GM06990 (cell line): ENCODE results near the gene PTPRE.

Experiments used
- DNase-seq: peaks from one replicate; pipeline ENCODE4 v3.0.0-alpha.2; 2011; ENCODE audit not compliant: insufficient read length; ENCODE audit errors: extremely low read depth
- H3K27me3 ChIP-seq: replicated peaks from 2 replicates; pipeline ENCODE4 v1.6.0; 2011; ENCODE audit warnings: low read length; ENCODE audit not compliant: control insufficient read depth, insufficient read depth
- H3K36me3 ChIP-seq: 2 replicates; pipeline ENCODE4 v1.5.1; 2011; ENCODE audit warnings: low read length; ENCODE audit not compliant: control insufficient read depth, insufficient read depth
- H3K4me3 ChIP-seq: replicated peaks from 2 replicates; pipeline ENCODE4 v1.5.1; 2011; ENCODE audit warnings: low read depth, mild to moderate bottlenecking, control low read depth, low read length
- TF ChIP-seq, protein P1 (sequence below): IDR thresholded peaks from 2 replicates; pipeline ENCODE4 v1.5.1; 2011; ENCODE audit warnings: low read length, control low read depth, mild to moderate bottlenecking, inconsistent platforms; ENCODE audit not compliant: insufficient read depth, poor library complexity, severe bottlenecking

PTPRE gene, protein sequence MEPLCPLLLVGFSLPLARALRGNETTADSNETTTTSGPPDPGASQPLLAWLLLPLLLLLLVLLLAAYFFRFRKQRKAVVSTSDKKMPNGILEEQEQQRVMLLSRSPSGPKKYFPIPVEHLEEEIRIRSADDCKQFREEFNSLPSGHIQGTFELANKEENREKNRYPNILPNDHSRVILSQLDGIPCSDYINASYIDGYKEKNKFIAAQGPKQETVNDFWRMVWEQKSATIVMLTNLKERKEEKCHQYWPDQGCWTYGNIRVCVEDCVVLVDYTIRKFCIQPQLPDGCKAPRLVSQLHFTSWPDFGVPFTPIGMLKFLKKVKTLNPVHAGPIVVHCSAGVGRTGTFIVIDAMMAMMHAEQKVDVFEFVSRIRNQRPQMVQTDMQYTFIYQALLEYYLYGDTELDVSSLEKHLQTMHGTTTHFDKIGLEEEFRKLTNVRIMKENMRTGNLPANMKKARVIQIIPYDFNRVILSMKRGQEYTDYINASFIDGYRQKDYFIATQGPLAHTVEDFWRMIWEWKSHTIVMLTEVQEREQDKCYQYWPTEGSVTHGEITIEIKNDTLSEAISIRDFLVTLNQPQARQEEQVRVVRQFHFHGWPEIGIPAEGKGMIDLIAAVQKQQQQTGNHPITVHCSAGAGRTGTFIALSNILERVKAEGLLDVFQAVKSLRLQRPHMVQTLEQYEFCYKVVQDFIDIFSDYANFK

DNA sequence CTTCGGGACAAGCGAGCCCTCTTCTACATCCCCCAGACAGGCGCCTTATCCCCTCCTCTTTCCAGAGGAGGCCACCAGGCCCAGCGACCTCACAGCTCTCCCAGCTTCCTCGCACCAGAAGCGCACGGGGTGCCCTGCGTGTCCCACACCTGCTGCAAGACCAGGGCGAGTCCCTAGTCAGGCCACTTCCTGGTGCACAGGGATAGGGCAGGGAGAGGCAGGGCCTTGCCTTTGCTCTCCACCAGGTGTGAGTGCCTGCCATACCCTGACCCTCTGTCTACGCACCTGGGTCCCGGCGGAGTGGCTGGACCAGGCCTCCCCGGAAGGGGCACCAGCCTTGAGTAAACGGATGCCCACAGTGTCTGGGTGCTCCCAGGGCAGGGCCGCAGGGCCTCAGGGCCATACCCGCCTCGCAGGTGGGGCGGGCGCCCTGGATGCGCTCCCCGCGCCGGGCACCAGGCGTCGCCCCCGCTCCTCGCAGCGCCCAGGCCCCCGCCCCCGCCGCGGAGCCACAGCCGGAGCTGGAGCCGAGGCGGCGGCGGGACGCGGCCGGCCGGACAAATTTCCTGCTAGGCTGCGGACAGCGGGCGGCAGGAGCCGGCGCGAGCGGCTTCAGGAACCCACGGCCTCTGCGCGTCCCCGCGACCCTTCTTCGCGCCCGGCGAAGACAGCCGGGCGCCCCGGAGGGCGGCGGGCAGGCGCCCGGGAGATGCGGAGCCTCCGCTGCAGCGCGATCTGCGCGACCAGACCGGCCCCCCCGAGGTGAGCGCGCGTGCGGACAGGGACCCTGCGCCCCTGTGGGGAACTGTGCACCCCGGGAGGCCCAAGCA is at the start of gene PTPRE:
TSS of gene PTPRE (plus strand) at position 556 of the 830 bp plus-strand sequence. CDS start 133,779 bp downstream, outside the sequence.
- Histone ChIP-seq H3K27me3 (peaks cover 2% of the 10 kb centered on the region), H3K36me3 (no peaks in the 10 kb centered on the region), H3K4me3 (no peak within 1 kb of the TSS)
- DNase-seq, result peak; percentile 45
- TF ChIP-seq, protein P1, sequence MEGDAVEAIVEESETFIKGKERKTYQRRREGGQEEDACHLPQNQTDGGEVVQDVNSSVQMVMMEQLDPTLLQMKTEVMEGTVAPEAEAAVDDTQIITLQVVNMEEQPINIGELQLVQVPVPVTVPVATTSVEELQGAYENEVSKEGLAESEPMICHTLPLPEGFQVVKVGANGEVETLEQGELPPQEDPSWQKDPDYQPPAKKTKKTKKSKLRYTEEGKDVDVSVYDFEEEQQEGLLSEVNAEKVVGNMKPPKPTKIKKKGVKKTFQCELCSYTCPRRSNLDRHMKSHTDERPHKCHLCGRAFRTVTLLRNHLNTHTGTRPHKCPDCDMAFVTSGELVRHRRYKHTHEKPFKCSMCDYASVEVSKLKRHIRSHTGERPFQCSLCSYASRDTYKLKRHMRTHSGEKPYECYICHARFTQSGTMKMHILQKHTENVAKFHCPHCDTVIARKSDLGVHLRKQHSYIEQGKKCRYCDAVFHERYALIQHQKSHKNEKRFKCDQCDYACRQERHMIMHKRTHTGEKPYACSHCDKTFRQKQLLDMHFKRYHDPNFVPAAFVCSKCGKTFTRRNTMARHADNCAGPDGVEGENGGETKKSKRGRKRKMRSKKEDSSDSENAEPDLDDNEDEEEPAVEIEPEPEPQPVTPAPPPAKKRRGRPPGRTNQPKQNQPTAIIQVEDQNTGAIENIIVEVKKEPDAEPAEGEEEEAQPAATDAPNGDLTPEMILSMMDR, result peak; percentile 36

DNA sequence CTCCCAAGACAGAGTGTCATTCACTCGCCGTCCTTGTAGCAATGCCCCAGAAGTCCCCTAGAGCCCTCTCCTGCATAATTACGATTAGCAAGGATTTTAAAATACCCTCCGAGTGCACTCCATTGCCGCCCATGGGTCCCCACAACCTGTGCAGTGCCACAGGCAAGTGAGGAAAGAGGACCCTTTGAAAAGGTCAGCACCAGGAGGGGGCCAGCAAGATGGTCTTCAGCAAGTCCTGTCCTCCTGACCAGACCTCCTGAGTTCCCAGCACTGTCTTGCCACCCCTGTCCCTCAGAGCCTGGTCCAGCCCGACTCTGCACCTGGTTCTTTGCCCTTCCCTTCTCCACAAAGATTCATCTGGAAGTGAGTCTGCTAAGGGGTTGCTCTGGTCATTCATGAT is 46.3 kb upstream of the PTPRE start:
- no peak overlapping the region for H3K4me3 ChIP-seq
- no peak for DNase-seq
- TF ChIP-seq, protein P1, result no peak
- no peaks in the 10 kb centered on the region for H3K36me3 ChIP-seq
- H3K27me3 ChIP-seq, result no peaks in the 10 kb centered on the region

DNA sequence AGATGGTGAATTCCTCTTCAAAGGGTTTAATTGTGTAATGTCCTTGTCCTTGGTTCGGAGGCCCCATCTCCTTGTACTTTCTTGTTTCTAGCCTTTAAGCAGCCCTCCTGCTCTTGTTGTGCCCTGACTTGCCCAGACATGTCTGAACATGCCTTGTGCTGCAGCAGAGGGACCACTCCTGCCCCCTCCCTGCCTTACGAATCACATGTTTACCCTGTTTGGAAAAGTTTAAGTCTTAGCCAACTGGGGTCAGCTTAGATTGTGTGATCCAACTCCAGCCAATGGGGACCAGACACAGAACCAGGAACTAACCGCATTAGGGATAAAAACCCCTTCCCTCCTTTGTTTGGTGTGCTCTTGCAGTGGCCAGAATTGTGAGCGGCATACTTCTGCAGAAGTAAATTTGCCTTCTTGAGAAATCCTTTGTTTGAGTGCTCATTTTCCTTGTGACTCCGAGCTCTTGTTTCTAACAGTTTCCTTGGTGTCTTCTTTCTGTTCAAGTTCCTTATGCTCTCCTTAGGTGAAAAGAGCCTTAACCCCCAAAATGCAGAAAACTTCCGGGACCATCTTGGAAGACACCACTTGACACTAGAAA is 43.6 kb upstream of the PTPRE start:
- no peak for DNase-seq
- no peak overlapping the region for H3K4me3 ChIP-seq
- TF ChIP-seq, protein P1, result no peak

DNA sequence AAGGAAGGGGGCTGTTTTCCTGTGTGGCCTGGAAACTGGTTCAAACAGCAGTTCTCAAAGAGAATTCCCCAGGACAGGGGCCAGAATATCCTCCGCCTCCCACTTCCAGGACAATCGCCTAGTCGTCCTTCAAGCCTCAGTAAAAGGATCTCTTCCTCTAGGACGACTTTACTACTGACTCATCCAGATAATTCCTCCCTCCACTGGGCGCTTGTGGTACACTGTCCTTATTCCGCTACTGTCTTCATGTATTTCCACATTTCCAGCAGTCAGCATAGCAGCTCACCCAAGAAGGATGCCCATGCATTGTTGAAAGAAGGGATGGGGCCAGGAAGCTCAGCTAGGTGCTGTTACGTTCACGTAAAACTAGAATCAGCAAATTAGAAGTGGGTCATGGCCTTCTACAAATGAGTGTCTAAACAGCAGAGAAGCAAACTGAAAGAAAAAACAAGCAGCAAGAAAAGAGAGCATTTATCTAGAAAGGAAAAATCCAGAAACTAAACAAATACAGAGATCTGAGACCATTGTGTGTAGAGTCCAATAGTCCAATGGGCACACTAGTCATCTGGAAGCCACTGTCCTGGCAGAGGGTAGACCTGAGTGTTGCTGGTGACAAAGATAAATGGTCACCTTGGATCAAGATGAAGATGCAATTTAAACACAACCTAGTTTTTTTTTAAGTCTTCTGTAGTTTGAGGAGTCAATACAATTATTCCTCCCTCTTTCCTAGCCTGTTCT is 40.5 kb upstream of the PTPRE start:
- no peak for DNase-seq
- TF ChIP-seq, protein P1, result no peak
- H3K27me3 ChIP-seq, result no peaks in the 10 kb centered on the region; the same call in 1 of the 2 replicates
- H3K36me3 ChIP-seq, result no peaks in the 10 kb centered on the region
- H3K4me3 ChIP-seq, result no peak overlapping the region

More for the DNA sequence above, 43.6 kb upstream of the PTPRE start:
- no peaks in the 10 kb centered on the region for H3K27me3 ChIP-seq
- H3K36me3 ChIP-seq, result no peaks in the 10 kb centered on the region

DNA sequence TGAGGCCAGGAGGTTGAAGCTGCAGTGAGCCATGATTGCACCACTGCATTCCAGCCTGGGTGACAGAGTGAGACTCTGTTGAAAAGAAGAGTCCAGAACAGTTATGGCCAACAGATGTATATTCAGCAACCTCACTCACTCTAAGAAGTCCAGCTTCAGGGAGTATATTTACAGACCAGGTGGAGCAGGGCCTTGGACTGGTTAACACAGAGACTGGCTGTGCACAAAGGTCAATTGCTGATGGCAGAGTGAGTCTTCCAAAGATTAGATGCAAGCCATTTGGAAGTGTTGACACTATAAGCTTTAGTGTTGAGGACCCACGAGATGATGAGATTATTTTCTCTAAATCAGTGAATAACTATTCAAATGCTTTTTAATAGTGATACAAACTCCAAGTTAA is 39.1 kb upstream of the PTPRE start:
- H3K27me3 ChIP-seq, result peaks cover 1% of the 10 kb centered on the region; the same call in 1 of the 2 replicates
- no peaks in the 10 kb centered on the region for H3K36me3 ChIP-seq
- no peak for DNase-seq
- TF ChIP-seq, protein P1, result no peak
- no peak overlapping the region for H3K4me3 ChIP-seq
